Measurements from ENCODE around the gene TDRD7.

Gene TDRD7

GRCh38 chr9:97529363-97530076 is 117.6 kb downstream of the TDRD7 start:
- no peak for FAIRE-seq

- no peak for FAIRE-seq
Observed at GRCh38 chr9:97531888-97532376, 120.0 kb downstream of the TDRD7 start.

GRCh38 chr9:97534185-97534584 is 122.3 kb downstream of the TDRD7 start:
- FAIRE-seq: no peak

GRCh38 chr9:97534961-97535594 is 123.2 kb downstream of the TDRD7 start:
- no peak for FAIRE-seq

GRCh38 chr9:97535771-97536170 is 123.9 kb downstream of the TDRD7 start:
- no peak for FAIRE-seq

- no peak for FAIRE-seq
Observed at GRCh38 chr9:97536480-97536879, 124.6 kb downstream of the TDRD7 start.

- no peak for FAIRE-seq
Observed at GRCh38 chr9:97543561-97543960, 131.7 kb downstream of the TDRD7 start.

GRCh38 chr9:97545486-97545885 is 133.6 kb downstream of the TDRD7 start:
- FAIRE-seq: no peak

Measured in G401.6 (cell line).